ENCODE measurements around the gene ITGA11. TPM values are rescaled to one million over a fixed set of nuclear protein-coding genes. Genes with fewer than 3 reads are reported as not detected.
A peak's percentile ranks its signal among the peaks of the same experiment; 100 is the strongest.

The ITGA11 gene
- total RNA-seq, 1 donor from 2014 or later: 2.3 TPM

- no peaks in the 10 kb centered on the region for H3K27me3 Mint-ChIP-seq (ENCODE audit: low read depth)
- intact Hi-C loops (cut with micrococcal nuclease): no loop called here
- H3K9me3 Mint-ChIP-seq: no peaks in the 10 kb centered on the region
These were observed 66.2 kb downstream of the ITGA11 start for GRCh38 chr15:68365770-68366169.

DNA sequence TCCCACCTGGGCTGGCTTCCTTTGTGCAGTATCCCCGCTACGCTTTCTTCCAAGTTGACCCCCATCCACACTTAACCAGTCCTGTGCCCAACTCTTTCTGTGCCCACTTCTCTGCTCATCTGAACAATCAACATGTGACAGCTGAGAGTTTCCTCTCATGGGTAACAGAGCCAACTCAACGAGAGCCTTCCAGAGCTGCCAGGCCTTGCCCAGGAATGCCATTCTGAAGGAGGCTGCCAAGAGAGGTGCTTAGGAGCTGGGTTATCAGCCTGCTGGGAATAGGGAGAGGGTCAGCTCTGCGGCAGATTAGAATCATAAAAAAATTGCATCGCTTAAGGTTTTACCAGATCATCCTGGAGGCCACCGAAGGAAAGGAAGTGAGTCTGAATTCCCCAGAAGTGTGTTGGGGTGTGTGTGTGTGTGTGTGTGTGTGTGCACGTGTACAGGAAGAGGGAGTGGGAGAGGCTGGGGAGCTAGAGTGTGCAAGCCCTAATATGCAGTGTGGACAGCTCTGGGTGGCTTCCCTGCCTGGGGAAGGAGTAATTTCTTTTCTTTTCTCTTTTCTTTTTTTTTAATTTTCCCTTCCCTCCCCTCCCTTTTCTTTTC, 66.7 kb downstream of the ITGA11 start:
- H3K9me3 Mint-ChIP-seq: no peaks in the 10 kb centered on the region

More at GRCh38 chr15:68365770-68366169, 66.2 kb downstream of the ITGA11 start:
- H3K27ac Mint-ChIP-seq: peak overlapping the region; percentile 31
- peaks cover 16% of the 10 kb centered on the region for H3K4me1 Mint-ChIP-seq (ENCODE audit: low read depth)
- peak overlapping the region; percentile 41 for H3K4me3 Mint-ChIP-seq (ENCODE audit: low read depth)
- no peak for DNase-seq (ENCODE audit: low spot score)
- no peaks in the 10 kb centered on the region for H3K36me3 Mint-ChIP-seq (ENCODE audit: low read depth)

DNA sequence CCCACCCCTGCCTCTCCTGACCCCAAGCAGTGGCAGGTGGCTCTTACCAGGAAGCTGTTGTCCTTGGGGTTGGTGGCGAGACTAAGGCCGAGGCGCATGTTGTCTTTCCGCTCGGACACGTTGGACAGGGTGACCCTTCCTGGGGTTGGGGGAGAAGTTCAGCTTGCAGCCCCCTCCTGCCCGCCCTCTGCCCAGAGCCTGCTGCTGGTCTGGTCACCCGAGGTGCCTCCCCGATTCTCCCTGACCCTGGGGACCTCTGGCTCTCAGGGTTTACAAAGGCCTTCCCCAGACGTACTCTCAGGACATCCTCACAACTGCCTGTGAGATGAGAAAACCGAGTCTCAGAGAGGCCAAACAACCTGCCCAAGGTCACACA, 67.3 kb downstream of the ITGA11 start:
- H3K4me3 Mint-ChIP-seq (ENCODE audit: low read depth): no peak overlapping the region
- H3K27me3 Mint-ChIP-seq (ENCODE audit: low read depth): no peaks in the 10 kb centered on the region
- intact Hi-C loops (cut with micrococcal nuclease): no loop called here

More for the DNA sequence above, 66.7 kb downstream of the ITGA11 start:
- Mint-ChIP-seq H3K4me1 (ENCODE audit: low read depth) (peaks cover 16% of the 10 kb centered on the region), H3K4me3 (ENCODE audit: low read depth) (peak overlapping the region; percentile 63), H3K27ac (peak overlapping the region; percentile 75), H3K27me3 (ENCODE audit: low read depth) (no peaks in the 10 kb centered on the region), H3K36me3 (ENCODE audit: low read depth) (no peaks in the 10 kb centered on the region)
- DNase-seq (ENCODE audit: low spot score): no peak
- intact Hi-C loops (cut with micrococcal nuclease): no loop called here

DNA sequence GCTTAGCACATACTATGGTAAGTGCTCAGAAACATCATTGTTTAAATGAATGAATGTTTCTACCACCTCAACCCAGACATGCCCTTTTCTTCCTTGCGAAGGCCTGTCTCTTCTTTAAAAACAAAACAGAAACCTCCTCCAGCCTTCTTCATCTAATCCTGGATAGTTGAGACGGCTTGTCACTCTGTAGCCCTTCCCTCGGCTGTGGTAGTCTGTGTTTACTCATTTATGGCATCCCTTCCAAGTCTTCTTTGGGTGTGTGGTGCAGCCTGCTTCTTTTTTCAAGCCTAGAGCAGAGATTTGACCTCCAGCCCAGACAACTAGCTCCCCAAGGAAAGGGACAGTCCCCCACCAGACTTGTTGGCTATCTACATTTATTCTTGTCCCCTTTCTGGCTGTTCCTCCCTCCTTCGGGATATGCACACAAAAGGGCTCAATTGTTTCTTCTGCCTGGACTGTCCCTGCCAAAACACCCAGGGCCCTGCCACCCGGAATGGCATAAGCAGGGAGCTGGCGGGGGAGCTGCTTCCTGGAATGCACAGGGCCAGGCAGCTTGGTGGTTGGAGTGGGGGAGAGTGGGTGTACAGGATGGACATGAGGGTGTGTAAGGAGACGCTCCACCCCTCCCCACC, 67.8 kb downstream of the ITGA11 start:
- H3K36me3 Mint-ChIP-seq (ENCODE audit: low read depth): no peaks in the 10 kb centered on the region
- no peak overlapping the region for H3K27ac Mint-ChIP-seq
- no peaks in the 10 kb centered on the region for H3K27me3 Mint-ChIP-seq (ENCODE audit: low read depth)
- peaks cover 16% of the 10 kb centered on the region for H3K4me1 Mint-ChIP-seq (ENCODE audit: low read depth)
- H3K4me3 Mint-ChIP-seq (ENCODE audit: low read depth): no peak overlapping the region
- intact Hi-C loops (cut with micrococcal nuclease): no loop called here
- no peaks in the 10 kb centered on the region for H3K9me3 Mint-ChIP-seq
- DNase-seq (ENCODE audit: low spot score): no peak

More for the DNA sequence above, 67.3 kb downstream of the ITGA11 start:
- no peak for DNase-seq (ENCODE audit: low spot score)
- H3K27ac Mint-ChIP-seq: peak overlapping the region; percentile 75
- peaks cover 16% of the 10 kb centered on the region for H3K4me1 Mint-ChIP-seq (ENCODE audit: low read depth)
- H3K9me3 Mint-ChIP-seq: no peaks in the 10 kb centered on the region
- no peaks in the 10 kb centered on the region for H3K36me3 Mint-ChIP-seq (ENCODE audit: low read depth)

GRCh38 chr15:68363353-68363752, 68.6 kb downstream of the ITGA11 start:
- intact Hi-C loops (cut with micrococcal nuclease): no loop called here
- H3K9me3 Mint-ChIP-seq: no peaks in the 10 kb centered on the region
- no peak overlapping the region for H3K27ac Mint-ChIP-seq
- H3K27me3 Mint-ChIP-seq (ENCODE audit: low read depth): no peaks in the 10 kb centered on the region
- no peaks in the 10 kb centered on the region for H3K36me3 Mint-ChIP-seq (ENCODE audit: low read depth)
- H3K4me3 Mint-ChIP-seq (ENCODE audit: low read depth): no peak overlapping the region
- DNase-seq (ENCODE audit: low spot score): no peak
- H3K4me1 Mint-ChIP-seq (ENCODE audit: low read depth): peaks cover 16% of the 10 kb centered on the region

DNA sequence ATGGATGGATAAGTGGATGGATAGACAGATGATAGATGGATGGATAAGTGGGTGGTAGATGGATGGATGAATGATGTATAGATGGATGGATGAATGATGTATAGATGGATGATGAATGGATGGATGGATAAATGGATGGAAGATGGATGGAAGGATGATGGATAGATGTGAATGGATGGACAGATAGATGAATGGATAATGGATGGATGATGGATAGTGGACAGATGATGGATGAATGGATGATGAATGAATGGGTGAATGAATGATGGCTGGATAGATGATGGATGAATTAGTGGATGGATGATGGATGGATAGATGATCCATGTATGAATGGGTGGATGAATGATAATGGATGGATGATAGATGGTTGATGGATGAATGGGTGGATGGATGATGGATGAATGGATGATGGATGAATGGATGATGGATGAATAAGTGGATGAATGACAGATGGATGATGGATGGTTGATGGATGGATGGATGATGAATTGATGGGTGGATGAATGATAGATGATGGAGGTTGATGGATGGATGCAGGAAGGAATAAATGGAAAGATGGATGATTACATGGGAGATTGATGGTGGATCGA, 69.3 kb downstream of the ITGA11 start:
- H3K36me3 Mint-ChIP-seq (ENCODE audit: low read depth): peaks cover 5% of the 10 kb centered on the region
- H3K27me3 Mint-ChIP-seq (ENCODE audit: low read depth): no peaks in the 10 kb centered on the region
- H3K4me1 Mint-ChIP-seq (ENCODE audit: low read depth): peaks cover 16% of the 10 kb centered on the region
- DNase-seq (ENCODE audit: low spot score): no peak
- intact Hi-C loops (cut with micrococcal nuclease): no loop called here
- H3K9me3 Mint-ChIP-seq: peaks cover 4% of the 10 kb centered on the region
- no peak overlapping the region for H3K27ac Mint-ChIP-seq
- H3K4me3 Mint-ChIP-seq (ENCODE audit: low read depth): no peak overlapping the region

- Mint-ChIP-seq H3K4me3 (ENCODE audit: low read depth) (no peak overlapping the region), H3K36me3 (ENCODE audit: low read depth) (peaks cover 19% of the 10 kb centered on the region), H3K27me3 (ENCODE audit: low read depth) (no peaks in the 10 kb centered on the region), H3K27ac (no peak overlapping the region), H3K4me1 (ENCODE audit: low read depth) (peaks cover 9% of the 10 kb centered on the region), H3K9me3 (peaks cover 16% of the 10 kb centered on the region)
- intact Hi-C loops (cut with micrococcal nuclease): no loop called here
- DNase-seq (ENCODE audit: low spot score): no peak
These were observed 71.2 kb downstream of the ITGA11 start for GRCh38 chr15:68360721-68361120.

DNA sequence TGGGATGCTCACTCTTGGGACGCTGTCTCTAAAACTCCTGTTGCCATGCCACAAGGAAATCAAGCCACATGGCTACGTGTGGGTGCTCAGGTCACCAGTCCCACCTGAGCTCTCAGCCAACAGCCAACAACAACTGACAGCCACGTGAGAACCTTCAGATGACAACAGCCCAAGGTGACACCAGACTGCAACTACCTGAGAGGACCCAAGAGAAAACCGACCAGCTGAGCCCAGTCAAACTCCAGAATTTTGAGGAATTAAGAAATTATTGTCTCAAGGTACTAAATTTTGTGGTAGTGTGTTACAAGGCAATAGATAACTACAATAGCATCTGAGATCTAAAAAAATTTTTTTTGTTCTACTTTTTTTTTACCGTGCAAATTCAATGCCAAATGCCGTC, 75.2 kb downstream of the ITGA11 start:
- Mint-ChIP-seq H3K4me3 (ENCODE audit: low read depth) (no peak overlapping the region), H3K27me3 (ENCODE audit: low read depth) (no peaks in the 10 kb centered on the region), H3K4me1 (ENCODE audit: low read depth) (peaks cover 23% of the 10 kb centered on the region), H3K36me3 (ENCODE audit: low read depth) (peaks cover 40% of the 10 kb centered on the region), H3K27ac (no peak overlapping the region), H3K9me3 (peaks cover 16% of the 10 kb centered on the region)
- DNase-seq (ENCODE audit: low spot score): no peak
- intact Hi-C loops (cut with micrococcal nuclease): no loop called here

GRCh38 chr15:68354923-68355322, 77.0 kb downstream of the ITGA11 start:
- Mint-ChIP-seq H3K27me3 (ENCODE audit: low read depth) (no peaks in the 10 kb centered on the region), H3K36me3 (ENCODE audit: low read depth) (peaks cover 40% of the 10 kb centered on the region), H3K4me3 (ENCODE audit: low read depth) (no peak overlapping the region), H3K4me1 (ENCODE audit: low read depth) (peaks cover 25% of the 10 kb centered on the region), H3K9me3 (peaks cover 16% of the 10 kb centered on the region), H3K27ac (peak overlapping the region; percentile 4)
- DNase-seq (ENCODE audit: low spot score): no peak
- intact Hi-C loops (cut with micrococcal nuclease): no loop called here

DNA sequence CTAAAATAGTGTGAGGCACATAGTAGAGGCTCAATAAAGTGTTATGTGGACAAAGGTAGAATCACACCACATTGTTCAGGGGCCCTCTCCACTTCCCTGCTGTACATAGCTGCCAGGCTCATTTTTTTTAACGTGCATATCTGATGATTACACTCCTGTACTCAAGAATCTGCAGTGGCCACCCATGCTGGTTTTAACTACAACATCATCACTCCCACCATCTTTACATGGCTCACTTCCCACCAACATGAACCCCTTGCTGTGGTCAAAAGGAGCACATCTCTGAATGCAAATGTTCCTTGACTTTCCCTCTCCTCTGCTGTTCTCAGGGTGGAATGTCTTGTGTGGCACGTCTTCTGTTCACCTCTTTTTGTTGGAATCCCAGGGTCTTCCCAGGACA, 77.7 kb downstream of the ITGA11 start:
- Mint-ChIP-seq H3K4me3 (ENCODE audit: low read depth) (no peak overlapping the region), H3K36me3 (ENCODE audit: low read depth) (peaks cover 40% of the 10 kb centered on the region), H3K4me1 (ENCODE audit: low read depth) (peaks cover 25% of the 10 kb centered on the region), H3K27ac (peak overlapping the region; percentile 4), H3K27me3 (ENCODE audit: low read depth) (no peaks in the 10 kb centered on the region), H3K9me3 (peaks cover 16% of the 10 kb centered on the region)
- intact Hi-C loops (cut with micrococcal nuclease): no loop called here
- no peak for DNase-seq (ENCODE audit: low spot score)

DNA sequence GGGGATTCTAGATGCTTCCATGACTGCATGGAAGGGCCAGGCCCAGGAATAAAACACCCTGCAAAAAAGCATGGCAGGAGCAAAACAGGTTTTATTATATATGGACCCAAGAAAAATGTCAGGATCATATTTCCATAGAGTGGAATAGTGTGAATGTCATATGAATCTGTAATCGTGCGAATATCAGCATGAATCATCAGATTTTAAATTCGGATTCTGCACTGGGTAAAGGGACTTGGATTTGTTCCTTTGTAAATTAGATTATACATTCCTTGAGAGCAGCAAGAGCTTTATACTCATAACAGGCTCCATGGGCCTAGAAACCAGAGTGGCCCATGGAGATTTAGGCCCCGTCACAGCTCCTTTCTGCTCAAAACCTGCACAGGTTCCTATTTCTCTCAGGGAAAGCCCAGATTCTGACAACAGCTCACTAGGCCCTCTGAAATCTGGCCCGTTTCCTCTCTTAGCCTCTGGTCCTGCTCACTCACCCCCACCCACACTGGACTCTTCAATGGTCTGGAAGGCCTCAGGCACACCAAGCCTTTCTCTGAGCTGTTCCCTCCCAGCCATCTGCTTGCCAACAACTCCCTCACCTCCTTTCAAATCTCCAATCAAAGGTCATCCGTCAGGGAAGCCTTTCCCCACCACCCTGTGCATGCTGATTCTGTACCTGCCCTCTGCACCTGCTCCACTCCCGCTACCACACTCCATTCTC, 78.4 kb downstream of the ITGA11 start:
- Mint-ChIP-seq H3K4me3 (ENCODE audit: low read depth) (no peak overlapping the region), H3K4me1 (ENCODE audit: low read depth) (peaks cover 25% of the 10 kb centered on the region), H3K9me3 (peaks cover 16% of the 10 kb centered on the region), H3K36me3 (ENCODE audit: low read depth) (peaks cover 40% of the 10 kb centered on the region), H3K27ac (peak overlapping the region; percentile 21), H3K27me3 (ENCODE audit: low read depth) (no peaks in the 10 kb centered on the region)
- no peak for DNase-seq (ENCODE audit: low spot score)
- intact Hi-C loops (cut with micrococcal nuclease): no loop called here

- Mint-ChIP-seq H3K27ac (peak overlapping the region; percentile 83), H3K4me3 (ENCODE audit: low read depth) (no peak overlapping the region)
- intact Hi-C loops (cut with micrococcal nuclease): no loop called here
These were observed 79.4 kb downstream of the ITGA11 start for GRCh38 chr15:68352401-68353062.

More at GRCh38 chr15:68352401-68353062, 79.4 kb downstream of the ITGA11 start:
- peaks cover 35% of the 10 kb centered on the region for H3K36me3 Mint-ChIP-seq (ENCODE audit: low read depth)
- H3K4me1 Mint-ChIP-seq (ENCODE audit: low read depth): peaks cover 25% of the 10 kb centered on the region
- H3K27me3 Mint-ChIP-seq (ENCODE audit: low read depth): no peaks in the 10 kb centered on the region
- DNase-seq (ENCODE audit: low spot score): peak; percentile 29
- peaks cover 12% of the 10 kb centered on the region for H3K9me3 Mint-ChIP-seq
